ENCODE data around the gene MEIS2.

- no peak for TF ChIP-seq CTCF (IDR thresholded peaks at IDR 0.05; ENCODE audit: insufficient read depth, low read depth, low read length)
- no peak for TF ChIP-seq EZH2 (IDR thresholded peaks at IDR 0.05; ENCODE audit: insufficient read depth, low read length)
These were observed 21.1 kb upstream of the MEIS2 start for GRCh38 chr15:37121492-37121891.

Measured in astrocyte (in vitro differentiated cells and primary cell).